ENCODE data around the gene LY6G5B.

The LY6G5B gene, protein sequence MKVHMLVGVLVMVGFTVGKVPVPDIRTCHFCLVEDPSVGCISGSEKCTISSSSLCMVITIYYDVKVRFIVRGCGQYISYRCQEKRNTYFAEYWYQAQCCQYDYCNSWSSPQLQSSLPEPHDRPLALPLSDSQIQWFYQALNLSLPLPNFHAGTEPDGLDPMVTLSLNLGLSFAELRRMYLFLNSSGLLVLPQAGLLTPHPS

DNA sequence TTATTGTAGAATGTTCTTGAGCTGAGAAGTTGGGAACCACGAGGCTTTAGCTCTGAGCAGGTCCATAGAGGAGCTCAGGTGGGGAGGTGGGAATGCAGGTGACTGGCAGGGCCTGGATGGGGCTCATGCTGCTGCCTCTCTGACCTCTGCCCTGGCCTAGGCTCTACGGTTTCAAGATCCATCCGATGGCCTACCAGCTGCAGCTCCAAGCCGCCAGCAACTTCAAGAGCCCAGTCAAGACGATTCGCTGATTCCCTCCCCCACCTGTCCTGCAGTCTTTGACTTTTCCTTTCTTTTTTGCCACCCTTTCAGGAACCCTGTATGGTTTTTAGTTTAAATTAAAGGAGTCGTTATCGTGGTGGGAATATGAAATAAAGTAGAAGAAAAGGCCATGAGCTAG lies at the start of gene LY6G5B:
TSS of gene LY6G5B (plus strand) at position 301 of the 400 bp plus-strand sequence. CDS start 975 bp downstream, outside the sequence.
- no peak for DNase-seq

DNA sequence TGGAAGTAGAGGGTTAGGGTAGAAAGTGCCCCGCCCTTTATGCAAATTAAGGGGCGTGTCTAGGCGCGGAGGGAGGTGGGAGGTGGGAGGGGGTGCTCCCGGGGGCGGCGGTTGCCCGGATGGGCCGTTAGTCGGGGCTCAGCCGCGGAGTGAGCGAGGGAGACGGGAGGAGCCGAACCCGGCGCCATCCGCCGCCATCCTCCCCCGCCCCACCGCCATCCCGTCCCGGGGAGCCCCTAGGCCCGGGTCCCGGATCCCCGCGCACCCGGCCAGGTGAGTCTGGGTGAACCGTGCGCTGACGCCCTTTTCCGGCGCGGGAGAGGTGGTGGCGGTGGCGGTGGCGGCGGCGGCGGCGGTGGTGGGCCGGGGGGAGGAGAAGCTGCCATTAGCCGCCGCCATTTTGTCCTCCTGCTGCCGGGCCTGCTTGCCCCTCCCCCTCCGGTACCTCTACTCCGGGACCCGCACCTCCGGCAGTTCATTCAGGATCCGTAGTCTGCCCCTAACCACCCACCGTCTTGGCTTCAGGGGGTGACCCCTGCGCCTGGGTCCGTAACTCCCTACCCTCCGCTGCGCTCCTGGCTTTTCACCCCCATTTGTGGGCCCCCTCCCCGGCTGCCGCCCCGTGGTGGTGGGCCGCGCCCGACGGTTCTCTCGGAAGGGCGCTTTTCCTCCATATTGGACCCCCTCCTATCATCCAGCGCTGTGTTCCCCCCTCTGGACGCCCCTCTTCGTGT lies 49.0 kb upstream of the LY6G5B start, which contains the start of gene PRRC2A:
TSS of gene PRRC2A (plus strand) at position 130 of the 734 bp plus-strand sequence. CDS start 2,075 bp downstream, outside the sequence.
- peak; percentile 100 for DNase-seq

DNA sequence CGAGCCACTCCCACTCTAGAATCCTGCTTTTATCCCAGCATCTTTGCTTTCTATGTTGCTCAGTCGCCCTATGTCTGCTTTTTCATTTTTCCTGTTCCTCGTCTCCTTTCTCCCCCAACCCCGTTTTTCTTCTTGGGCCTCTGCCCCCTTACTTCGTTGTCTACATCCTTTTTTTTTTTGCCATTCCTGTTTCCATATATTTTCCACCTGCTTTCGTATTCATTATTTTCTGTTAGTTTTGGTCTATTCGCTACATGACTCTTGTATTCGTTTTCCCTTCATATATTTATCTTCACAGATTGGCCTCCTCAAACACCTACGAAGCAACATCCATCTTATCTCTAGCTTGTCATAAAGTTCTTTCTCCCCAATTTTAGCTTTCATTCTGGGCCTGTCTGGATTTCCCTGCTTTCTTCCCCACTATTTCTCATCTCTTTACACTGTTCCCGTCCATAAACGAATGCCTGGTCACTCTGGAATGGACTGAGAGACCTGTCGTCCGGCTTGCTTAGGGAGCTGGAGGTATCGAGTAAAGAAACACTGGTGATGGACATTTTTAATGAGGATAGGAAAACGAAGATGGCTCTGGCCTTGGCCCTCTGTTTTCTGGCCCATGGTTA lies 48.3 kb upstream of the LY6G5B start:
- DNase-seq = no peak

DNA sequence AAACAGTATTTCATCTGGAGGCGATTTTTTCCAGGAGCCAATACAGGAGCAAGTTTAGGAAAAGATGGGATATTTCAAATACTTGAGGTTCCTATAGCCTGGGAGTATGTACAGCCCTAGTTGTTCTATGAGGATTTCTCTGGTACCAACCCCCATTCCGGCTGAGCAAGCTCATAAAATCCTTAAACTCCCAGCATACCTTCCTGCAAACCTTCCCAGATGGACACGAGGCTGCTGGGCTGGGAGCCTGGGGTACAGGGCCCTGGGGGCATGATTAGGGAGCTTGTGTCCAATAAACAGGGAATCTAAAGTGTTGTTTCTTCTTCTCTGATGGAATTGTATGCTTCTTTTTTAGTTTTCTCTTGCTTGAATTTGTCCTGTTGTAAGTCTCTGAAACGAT lies 47.8 kb upstream of the LY6G5B start:
- no peak for DNase-seq

DNA sequence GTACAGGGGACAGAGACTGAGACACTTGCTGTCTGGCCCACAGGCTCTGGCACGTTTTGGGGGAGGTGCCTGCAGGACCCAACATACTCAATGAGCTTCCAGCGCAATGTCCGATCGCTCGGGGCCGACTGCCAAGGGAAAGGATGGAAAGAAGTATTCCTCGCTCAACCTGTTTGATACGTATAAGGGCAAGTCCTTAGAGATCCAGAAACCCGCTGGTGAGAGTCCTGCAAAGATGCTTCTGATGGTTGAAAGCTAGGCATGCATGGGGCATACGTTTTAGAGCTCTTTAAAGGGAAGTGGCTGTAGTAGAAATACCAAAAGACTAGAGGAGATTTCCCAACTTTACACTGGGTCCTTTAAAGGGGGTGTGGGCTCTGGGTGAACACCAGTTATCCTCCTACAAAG lies 47.1 kb upstream of the LY6G5B start:
- DNase-seq = no peak

DNA sequence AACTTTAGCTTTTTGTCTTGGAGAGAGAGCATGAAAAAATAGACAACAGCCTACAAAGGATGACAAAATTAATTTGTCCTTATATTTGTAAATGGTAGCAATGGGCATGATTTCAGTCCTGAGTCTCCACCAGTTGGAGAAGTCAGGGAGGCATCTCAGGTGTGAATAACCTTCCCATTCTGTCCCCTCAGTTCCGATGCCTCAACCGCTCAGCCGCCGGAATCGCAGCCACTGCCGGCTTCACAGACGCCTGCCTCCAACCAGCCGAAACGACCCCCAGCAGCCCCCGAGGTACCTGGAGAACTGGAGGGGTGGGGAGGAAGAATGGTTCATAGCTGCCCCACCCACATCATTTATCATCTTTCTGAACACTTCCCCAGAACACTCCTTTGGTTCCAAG lies 45.7 kb upstream of the LY6G5B start:
- no peak for DNase-seq

DNA sequence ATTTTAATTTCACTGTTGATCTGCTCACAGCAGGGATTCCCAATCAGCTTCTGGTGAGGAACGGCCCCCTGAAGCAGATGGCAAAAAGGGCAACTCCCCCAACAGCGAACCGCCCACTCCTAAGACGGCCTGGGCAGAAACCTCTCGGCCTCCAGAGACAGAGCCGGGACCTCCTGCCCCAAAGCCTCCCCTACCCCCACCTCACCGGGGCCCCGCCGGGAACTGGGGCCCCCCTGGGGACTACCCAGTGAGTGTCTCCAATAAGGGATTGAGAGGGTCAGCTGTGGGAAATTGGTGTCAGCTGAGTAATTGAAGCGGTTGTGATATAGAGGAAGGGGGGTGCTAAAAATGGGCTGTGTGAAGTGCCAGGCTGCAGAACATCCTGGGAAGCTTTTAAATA lies 42.8 kb upstream of the LY6G5B start:
- DNase-seq = no peak

DNA sequence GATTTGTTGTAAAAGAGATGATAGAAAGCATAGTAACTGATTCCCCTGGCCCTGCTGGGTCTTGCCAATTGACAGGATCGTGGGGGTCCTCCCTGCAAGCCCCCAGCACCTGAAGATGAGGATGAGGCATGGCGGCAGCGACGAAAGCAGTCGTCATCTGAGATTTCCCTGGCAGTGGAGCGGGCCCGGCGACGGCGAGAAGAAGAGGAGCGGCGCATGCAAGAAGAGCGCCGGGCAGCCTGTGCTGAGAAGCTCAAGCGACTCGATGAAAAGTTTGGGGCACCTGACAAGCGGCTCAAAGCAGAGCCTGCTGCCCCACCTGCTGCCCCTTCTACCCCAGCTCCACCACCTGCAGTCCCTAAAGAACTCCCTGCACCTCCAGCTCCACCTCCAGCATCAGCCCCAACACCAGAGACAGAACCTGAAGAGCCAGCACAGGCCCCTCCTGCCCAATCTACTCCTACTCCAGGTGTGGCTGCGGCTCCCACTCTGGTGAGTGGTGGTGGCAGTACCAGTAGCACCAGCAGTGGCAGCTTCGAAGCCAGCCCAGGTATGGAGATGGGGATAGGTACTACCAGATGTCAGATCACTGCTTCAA lies 42.0 kb upstream of the LY6G5B start:
- DNase-seq = no peak

DNA sequence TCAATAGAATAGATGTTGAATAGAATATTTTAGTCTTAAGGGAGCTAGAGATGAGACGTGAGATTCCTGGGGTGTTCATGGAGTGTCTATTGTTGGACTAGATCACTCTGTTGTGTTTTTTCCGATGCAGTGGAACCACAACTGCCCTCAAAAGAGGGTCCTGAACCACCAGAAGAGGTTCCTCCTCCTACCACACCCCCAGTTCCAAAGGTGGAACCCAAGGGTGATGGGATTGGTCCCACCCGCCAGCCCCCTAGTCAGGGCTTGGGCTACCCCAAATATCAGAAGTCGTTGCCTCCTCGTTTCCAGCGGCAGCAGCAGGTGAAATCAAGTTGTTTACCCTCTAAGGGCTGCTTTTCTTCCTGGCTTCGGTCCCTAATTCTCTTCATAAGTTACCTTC lies 40.8 kb upstream of the LY6G5B start:
- no peak for DNase-seq

DNA sequence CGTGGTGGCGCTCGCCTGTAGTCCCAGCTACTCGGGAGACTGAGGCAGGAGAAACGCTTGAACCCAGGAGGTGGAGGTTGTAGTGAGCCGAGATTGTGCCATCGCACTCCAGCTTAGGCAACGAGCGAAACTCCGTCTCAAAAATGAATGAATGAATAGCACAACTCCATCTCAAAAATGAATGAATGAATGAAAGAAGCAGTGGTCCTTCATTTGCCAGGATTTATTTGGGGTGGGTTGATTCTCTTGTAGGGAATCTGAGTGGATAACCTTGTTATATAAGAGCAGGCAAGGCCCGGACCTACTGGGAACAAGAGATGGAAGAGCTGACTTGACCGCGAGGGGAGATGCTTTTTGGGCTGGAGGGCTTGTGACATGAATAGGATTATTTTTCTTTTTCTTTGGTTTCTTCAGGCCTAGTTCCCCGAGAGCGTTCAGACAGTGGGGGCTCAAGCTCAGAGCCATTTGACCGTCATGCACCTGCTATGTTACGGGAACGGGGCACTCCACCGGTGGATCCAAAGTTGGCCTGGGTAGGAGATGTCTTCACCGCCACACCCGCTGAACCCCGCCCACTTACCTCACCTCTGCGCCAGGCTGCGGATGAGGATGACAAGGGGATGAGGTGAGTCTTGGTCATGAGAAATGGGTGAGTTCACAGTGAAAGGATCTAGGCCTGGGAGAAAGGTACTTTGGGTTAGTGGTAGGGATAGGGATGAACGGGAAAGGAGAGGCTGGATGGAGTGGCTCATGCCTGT lies 39.4 kb upstream of the LY6G5B start:
- no peak for DNase-seq

DNA sequence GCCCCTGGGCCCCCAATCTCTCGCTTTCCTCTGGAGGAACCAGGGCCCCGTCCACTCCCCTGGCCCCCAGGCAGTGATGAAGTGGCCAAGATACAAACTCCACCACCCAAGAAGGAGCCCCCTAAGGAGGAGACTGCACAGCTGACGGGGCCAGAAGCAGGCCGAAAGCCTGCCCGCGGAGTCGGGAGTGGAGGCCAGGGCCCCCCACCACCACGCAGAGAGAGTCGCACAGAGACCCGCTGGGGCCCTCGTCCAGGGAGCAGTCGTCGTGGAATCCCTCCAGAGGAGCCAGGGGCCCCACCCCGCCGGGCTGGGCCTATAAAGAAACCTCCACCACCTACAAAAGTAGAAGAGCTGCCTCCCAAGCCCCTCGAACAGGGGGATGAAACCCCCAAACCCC lies 38.6 kb upstream of the LY6G5B start:
- DNase-seq = no peak

DNA sequence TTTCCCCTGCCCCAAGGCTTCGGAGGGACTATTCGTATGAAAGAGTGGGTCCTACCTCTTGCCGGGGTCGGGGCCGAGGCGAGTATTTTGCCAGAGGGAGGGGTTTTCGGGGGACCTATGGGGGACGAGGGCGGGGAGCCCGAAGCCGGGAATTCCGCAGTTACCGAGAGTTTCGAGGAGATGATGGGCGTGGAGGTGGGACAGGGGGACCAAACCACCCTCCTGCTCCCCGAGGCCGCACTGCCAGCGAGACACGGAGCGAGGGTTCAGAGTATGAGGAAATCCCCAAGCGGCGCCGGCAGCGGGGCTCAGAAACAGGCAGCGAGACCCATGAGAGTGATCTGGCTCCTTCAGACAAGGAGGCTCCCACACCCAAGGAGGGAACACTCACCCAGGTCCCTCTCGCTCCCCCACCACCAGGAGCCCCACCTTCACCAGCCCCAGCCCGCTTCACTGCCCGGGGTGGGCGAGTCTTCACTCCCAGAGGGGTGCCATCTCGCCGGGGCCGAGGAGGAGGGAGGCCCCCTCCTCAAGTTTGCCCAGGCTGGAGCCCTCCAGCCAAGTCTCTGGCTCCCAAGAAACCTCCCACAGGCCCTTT lies 38.0 kb upstream of the LY6G5B start:
- no peak for DNase-seq

DNA sequence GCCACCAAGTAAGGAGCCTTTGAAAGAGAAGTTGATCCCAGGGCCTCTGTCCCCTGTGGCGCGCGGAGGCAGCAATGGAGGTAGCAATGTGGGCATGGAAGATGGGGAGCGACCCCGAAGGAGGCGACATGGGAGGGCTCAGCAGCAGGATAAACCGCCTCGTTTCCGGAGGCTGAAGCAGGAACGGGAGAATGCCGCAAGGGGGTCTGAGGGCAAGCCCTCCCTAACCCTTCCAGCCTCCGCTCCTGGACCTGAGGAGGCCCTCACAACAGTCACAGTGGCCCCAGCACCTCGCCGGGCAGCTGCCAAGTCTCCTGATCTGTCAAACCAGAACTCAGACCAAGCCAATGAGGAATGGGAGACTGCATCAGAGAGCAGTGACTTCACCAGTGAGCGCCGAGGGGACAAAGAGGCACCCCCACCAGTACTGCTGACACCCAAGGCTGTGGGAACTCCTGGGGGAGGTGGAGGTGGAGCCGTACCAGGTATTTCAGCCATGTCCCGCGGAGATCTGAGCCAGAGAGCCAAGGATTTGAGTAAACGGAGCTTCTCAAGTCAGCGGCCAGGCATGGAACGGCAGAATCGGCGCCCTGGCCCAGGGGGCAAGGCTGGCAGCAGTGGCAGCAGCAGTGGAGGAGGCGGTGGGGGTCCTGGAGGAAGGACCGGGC lies 37.4 kb upstream of the LY6G5B start:
- no peak for DNase-seq

DNA sequence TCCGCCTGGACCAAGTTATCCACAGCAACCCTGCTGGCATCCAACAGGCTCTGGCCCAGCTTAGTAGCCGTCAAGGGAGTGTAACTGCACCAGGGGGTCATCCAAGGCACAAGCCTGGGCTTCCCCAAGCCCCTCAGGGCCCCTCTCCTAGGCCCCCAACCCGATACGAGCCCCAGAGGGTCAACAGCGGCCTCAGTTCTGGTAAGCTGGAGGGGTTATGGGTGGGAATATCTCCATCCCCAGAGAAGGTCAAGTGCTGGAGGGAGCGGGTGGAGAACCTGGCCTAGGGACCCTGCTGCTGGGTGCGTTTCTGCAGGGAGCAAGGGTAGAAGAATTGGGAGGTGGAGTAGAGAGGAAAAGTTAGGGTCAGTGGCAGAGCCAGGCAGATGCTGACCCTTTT lies 36.3 kb upstream of the LY6G5B start:
- no peak for DNase-seq

DNA sequence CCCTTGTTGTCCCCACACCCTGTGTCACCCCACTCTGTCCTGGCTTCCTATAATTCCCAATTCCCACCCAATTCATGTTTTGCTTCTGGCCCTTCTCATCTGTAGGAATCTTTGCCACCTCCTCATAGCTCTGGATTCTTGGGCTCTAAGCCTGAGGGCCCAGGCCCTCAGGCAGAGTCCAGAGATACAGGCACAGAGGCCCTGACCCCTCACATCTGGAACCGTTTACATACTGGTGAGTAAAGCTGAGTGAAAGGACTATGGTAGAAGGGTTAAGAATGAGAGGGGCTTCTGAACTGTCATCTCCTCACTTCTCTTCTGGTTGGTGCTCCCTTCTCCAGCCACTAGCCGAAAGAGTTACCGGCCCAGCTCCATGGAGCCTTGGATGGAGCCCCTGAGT lies 35.6 kb upstream of the LY6G5B start:
- no peak for DNase-seq

DNA sequence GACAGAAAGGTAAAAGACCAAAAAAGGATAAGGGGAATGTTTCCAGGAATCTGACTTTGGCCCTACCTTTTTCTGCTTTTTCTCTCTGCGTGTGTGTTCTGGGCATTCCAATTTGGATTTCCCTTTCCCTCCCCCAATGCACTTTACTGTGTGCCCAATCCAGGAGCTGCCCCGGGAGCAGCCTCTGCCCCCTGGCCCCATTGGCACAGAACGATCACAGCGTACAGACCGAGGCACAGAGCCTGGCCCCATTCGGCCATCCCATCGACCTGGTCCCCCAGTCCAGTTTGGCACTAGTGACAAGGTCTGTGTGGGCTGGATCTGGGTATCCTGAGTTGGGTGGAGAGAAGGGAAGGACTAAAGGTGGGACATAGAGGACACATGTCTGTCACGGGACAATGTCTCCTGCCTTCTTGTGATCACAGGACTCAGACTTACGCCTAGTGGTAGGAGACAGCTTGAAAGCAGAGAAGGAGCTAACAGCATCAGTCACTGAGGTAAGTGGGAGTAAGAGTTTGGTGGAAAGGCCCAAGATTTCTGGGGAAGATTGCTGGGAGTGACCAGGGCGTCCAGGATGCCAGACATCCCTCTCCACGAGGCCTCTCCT lies 34.7 kb upstream of the LY6G5B start:
- no peak for DNase-seq

DNA sequence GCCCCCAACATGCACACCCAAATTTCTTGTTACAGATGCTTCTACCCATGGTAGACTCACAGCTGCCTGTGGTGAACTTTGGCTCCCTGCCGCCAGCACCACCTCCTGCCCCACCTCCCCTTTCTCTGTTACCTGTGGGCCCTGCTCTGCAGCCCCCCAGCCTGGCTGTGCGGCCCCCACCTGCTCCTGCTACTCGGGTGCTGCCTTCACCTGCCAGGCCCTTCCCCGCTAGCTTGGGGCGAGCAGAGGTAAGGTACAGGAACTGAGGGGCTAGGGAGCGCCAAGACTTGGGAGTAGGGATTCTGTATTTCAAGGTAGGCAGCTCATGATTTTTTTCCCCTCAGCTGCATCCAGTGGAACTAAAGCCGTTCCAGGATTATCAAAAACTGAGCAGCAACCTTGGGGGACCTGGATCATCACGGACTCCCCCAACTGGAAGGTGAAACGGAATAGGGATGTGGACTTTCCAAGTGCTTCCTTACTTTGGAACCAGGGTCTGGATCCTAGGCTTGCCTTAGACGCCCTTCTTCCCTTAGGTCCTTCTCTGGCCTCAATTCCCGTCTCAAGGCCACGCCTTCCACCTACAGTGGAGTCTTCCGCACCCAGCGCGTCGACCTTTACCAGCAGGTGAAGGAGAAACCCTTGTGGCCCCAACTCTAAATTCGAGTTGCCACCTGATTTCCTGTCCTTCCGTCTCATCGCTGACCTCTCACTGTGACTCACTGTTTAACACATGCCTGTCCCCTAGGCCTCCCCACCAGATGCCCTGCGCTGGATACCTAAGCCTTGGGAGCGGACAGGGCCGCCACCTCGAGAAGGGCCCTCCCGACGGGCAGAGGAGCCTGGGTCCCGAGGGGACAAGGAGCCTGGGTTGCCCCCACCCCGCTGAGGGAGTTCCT lies 32.8 kb upstream of the LY6G5B start:
- no peak for DNase-seq

DNA sequence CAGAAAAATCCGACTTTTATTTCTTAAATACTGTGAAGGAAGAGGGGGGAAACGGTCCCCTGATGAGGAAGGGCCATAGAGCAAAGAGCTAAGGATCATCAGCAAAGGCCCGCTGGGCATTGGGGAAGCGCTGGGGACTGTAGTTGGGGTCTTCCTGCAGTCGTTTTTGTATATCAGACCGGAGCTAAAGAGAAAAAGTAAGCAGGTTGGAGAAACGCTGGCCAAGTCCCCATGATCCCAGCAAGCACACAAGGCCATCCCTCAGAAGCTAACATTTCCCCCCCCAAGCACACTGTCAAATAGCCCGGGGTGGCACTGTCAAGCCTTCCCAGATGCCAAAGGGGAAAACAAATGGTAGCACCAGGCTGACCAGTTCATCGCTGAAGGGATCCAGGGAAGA lies 30.7 kb upstream of the LY6G5B start:
- DNase-seq = no peak

DNA sequence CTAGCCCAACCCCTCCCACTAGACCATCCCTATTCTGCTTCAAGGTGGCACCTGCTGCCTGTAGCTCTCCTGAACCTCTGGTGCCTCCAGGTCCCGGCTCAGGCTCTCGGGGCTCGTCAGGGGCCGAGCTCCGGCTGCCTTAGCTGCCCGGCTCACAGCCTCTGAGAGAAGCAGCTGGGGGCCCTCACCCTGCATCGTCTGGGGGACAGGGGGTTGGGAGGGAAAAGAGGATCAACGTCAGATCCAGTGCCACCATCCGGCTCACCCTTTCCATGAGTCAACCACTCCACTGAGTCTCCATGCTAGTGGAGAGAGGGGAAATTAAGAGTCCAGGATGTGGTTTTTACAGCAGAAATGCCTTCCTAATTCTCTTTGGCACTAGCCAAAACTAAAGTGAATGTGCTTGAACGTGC lies 30.3 kb upstream of the LY6G5B start:
- no peak for DNase-seq

DNA sequence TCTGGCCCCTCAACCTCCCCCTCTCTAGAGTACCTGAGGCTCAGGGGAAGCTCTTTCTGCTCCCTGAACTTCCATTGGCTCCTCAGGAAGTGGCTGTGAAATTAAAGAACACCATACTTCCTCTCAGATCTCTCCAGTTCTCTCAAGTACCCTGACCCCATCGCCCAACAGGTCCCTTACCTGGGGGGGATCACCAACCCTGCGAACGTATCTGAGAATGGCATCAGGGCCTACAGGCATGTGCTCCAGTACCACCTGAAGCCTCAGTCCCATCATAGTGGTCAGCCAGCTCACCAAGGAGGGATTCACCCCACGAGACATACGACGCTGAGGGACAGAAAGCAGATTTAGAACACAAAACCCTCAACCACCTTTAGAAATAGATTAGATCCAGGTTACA lies 29.2 kb upstream of the LY6G5B start:
- DNase-seq = no peak

DNA sequence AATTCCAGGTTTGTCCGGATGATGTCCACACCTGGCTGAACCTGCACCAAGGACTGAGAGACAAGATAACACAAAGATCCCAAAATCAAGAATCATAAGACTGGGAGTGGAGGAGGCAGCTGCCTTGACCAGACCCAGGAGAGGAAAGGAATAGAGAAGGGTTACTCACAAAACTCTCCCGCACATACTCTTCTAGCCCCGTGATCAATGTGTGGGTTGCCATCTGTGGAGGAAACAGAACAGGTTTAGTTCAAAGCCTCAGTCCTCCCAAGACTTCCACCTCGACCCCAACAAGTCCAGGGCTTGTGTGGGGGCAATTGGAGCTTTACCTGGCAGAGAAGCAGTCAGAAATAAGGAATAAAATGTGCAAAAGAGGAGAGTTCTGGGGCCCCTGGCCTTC lies 28.4 kb upstream of the LY6G5B start:
- DNase-seq = no peak
